T-helper 22 cell (primary cell): ENCODE data around the gene CARMIL1.
"Not testable (repeated sequence)": the region's sequence is repeated elsewhere in the genome, so short reads cannot be mapped to it uniquely, and the experiment has no call there.

ENCODE experiments used
- DNase-seq: peaks from one replicate; pipeline ENCODE4 v3.0.0-alpha.2; 2020; ENCODE audit warnings: low read depth

Gene CARMIL1

GRCh38 chr6:25370178-25371036 is 91.2 kb downstream of the CARMIL1 start:
- no peak for DNase-seq

GRCh38 chr6:25371037-25371347 is 91.8 kb downstream of the CARMIL1 start:
- DNase-seq, result no peak

- DNase-seq, result no peak
Observed at GRCh38 chr6:25375125-25375524, 96.0 kb downstream of the CARMIL1 start.

- no peak for DNase-seq
Observed at GRCh38 chr6:25377664-25378063, 98.5 kb downstream of the CARMIL1 start.

GRCh38 chr6:25381077-25381476 is 101.9 kb downstream of the CARMIL1 start:
- no peak for DNase-seq

- not testable (repeated sequence) for DNase-seq
Observed at GRCh38 chr6:25382476-25382875, 103.3 kb downstream of the CARMIL1 start.

- no peak for DNase-seq
Observed at GRCh38 chr6:25384234-25384633, 105.1 kb downstream of the CARMIL1 start.

- no peak for DNase-seq
Observed at GRCh38 chr6:25384967-25385366, 105.8 kb downstream of the CARMIL1 start.

GRCh38 chr6:25387483-25387882 is 108.3 kb downstream of the CARMIL1 start:
- no peak for DNase-seq

- DNase-seq, result no peak
Observed at GRCh38 chr6:25387911-25388310, 108.7 kb downstream of the CARMIL1 start.

- DNase-seq, result no peak
Observed at GRCh38 chr6:25388776-25389175, 109.6 kb downstream of the CARMIL1 start.

GRCh38 chr6:25389471-25389870 is 110.3 kb downstream of the CARMIL1 start:
- DNase-seq, result no peak

GRCh38 chr6:25392372-25392771 is 113.2 kb downstream of the CARMIL1 start:
- DNase-seq, result no peak

GRCh38 chr6:25395731-25396130 is 116.6 kb downstream of the CARMIL1 start:
- no peak for DNase-seq

GRCh38 chr6:25397406-25397805 is 118.2 kb downstream of the CARMIL1 start:
- no peak for DNase-seq

GRCh38 chr6:25399885-25400284 is 120.7 kb downstream of the CARMIL1 start:
- DNase-seq, result no peak

- no peak for DNase-seq
Observed at GRCh38 chr6:25401711-25402110, 122.5 kb downstream of the CARMIL1 start.

GRCh38 chr6:25402125-25402524 is 123.0 kb downstream of the CARMIL1 start:
- DNase-seq, result no peak

GRCh38 chr6:25403150-25403549 is 124.0 kb downstream of the CARMIL1 start:
- DNase-seq, result no peak

- DNase-seq, result no peak
Observed at GRCh38 chr6:25404091-25404490, 124.9 kb downstream of the CARMIL1 start.

GRCh38 chr6:25404693-25405169 is 125.6 kb downstream of the CARMIL1 start:
- no peak for DNase-seq

GRCh38 chr6:25405442-25405841 is 126.3 kb downstream of the CARMIL1 start:
- no peak for DNase-seq

GRCh38 chr6:25407431-25407830 is 128.3 kb downstream of the CARMIL1 start:
- no peak for DNase-seq

- DNase-seq, result no peak
Observed at GRCh38 chr6:25410102-25410501, 130.9 kb downstream of the CARMIL1 start.
